ENCODE results near the gene MAP7.

The MAP7 gene

DNA sequence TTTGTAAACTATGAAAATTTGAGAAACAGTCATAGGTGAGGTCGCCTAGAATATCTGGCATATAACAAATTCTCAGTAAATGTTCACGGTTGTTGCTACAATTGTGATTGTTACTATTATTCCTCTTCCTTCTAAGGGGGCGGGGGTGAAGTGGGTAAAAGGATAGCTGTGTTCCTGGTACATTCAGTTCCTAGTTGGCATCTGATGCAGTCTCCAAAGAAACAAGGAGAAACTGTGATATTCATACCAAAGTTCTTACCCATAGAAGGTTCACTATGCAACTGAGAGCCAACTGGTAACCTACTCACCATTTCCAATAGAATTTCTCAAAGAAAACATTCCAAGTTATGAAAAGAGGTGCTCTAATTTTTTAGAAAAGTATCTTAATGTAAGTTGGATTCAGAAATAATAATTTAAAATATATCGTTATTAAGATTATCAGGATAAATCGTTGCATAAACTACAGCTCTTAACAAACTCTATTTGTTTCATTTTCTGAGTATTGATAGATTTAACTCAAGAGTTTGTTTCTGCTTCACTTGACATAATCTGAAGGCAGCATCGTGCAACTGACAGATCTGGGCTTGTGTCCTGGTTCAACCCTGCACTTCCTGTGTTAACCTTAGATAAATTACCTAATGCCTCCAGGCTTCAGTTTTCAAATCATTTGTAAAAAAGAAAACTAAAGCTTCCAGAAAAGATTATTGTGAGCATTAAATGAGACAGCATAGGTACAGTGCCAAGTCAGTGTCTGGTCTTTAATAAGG is 13.3 kb upstream of the MAP7 start:
- no peak for DNase-seq

DNA sequence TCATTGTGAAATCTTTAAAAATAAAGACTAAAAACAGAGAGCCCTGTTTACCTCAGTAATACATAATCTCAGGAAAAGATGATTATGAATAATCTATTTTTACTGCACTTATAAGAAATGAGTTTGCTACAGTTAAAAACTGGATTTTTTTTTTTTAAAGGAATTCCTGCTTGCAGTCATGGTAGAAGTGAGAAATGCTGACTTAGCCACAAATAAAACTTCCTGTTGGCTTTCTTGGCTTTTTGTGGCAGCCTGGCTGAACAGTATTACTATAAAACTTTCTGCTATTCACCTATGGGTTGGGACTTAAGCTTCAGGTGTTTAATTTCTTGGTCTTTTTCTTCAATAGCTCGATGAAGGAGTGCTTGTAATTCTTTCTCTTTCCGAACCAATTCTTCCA is 12.0 kb upstream of the MAP7 start:
- no peak for DNase-seq

DNA sequence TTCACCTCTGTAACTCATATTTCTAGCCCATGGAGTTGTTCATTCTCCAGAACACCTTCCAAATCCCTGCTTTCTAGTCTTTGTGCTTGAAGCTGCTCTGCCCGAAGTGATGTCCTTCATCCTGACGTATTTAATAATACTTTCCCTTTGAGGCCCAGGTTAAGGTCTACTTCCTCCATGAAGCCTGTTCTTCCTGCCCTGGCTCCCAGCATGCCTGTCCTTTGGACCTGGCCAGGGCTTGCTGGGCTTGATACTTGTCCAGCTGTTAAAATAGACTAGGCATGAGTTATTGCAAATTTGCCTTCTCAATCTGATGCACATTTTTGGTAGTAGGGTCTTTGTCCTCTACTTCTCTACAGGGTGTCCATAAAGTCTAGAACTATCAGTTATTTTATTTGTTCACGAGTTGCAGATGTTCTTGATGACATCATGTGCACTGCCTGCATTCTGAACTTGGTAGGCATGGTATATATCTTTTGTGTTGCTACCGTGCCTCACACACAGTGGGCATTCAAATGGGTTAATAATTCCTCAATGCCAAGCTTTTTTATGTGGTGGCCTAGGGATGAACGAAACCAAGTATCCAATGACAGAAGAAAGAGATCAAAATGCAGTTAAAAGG is 3.1 kb upstream of the MAP7 start:
- no peak for DNase-seq

GRCh38 chr6:136552054-136552453 is 1.8 kb upstream of the MAP7 start:
- no peak for DNase-seq

- DNase-seq: no peak
These were observed 881 bp upstream of the MAP7 start for GRCh38 chr6:136551103-136551502.

GRCh38 chr6:136550045-136550329 is 235 bp downstream of the MAP7 start:
- no peak for DNase-seq

- no peak for DNase-seq
These were observed 750 bp downstream of the MAP7 start for GRCh38 chr6:136549300-136550044.

DNA sequence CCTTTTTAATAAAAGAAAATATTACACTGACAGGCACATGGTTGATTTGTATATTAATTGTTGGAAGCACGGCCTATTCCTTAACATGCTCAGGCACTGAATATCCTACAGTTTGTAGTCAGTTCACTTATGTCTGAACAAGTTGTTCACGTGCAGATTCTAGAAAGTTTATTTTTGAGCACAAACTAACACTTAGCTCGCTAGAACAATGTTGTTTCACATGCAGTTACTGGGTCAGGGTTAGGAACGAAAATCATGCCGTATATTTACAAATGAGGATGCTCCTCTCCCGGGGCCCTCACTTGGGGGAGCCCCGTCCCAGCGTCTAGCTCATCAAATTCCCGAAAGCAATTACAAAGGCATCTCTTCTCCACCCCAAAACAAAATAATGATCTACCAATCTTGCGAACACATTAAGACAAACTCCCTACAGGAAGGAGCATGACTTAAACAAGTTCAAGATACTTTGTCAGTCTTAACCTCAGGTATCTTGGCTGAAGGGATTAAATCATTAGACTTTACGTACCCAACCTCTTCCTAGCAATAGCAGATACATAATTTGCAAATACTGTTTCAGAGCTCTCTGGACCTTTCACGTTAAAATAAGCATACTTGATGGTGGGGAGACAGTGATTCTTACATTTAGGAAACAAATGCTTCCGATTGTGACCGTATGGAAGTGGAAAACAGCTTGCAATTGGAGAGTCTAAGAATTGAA is 1.5 kb downstream of the MAP7 start:
- DNase-seq: no peak

DNA sequence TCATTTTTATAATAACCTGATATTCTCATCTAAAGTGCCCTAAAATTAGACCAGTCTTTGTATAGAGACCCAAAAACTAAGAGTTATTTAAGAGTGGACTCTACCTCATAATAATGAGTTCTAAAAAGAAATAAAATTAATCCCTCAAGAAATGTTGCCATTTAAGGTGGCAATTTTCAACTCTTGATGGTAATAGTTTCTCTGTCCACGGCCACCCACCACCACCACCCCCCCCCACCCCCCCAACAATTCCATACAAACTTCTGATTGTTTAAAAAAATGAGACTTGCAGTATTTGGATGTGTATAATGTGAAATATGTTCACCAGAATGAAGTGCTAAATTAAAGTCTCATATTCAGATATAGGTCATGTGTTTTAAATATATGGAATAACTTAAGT is 2.4 kb downstream of the MAP7 start:
- no peak for DNase-seq

GRCh38 chr6:136547336-136547735 is 2.9 kb downstream of the MAP7 start:
- no peak for DNase-seq

GRCh38 chr6:136546331-136546730 is 3.9 kb downstream of the MAP7 start:
- DNase-seq: no peak

DNA sequence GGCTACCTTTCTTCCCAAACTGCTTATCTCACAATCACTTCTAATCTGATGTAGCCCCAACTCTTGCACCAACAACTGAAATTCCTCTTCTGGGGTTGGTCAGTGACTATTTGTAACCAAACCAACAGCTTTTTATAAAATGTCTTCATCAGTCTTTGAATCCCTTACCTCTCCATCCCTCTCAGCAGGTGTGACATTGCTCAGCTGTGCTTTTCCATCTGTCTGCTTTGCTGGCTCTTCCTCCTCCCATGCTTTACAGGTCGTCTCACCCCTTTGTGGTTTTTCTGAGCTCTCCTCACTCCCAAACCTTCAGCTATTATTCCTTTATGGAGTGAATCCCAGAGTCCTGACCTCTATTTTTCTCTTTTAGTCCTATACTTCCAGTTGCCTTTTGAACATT is 5.9 kb downstream of the MAP7 start:
- no peak for DNase-seq

DNA sequence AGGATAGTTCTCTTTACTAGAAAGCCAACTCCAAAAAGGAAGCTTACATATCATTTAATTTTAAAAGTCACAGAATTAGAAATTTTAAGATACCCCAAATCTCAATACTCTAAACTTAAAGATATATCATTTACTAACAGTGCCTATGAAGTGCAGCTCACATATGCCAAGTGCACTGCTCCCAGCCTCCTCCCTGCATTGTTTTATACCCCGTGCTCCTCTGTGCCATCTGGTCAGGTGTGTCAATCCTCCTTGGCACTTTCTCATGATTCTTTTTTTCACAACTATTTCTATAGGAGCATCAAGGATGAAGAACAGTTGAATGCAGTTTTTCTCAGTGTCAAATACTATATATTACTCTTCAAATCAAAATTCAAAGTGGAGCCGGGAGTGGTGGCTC is 8.8 kb downstream of the MAP7 start:
- DNase-seq: no peak

GRCh38 chr6:136539967-136540652 is 10.1 kb downstream of the MAP7 start:
- no peak for DNase-seq

- no peak for DNase-seq
These were observed 11.4 kb downstream of the MAP7 start for GRCh38 chr6:136538836-136539235.

- DNase-seq: no peak
These were observed 14.2 kb downstream of the MAP7 start for GRCh38 chr6:136535880-136536650.

DNA sequence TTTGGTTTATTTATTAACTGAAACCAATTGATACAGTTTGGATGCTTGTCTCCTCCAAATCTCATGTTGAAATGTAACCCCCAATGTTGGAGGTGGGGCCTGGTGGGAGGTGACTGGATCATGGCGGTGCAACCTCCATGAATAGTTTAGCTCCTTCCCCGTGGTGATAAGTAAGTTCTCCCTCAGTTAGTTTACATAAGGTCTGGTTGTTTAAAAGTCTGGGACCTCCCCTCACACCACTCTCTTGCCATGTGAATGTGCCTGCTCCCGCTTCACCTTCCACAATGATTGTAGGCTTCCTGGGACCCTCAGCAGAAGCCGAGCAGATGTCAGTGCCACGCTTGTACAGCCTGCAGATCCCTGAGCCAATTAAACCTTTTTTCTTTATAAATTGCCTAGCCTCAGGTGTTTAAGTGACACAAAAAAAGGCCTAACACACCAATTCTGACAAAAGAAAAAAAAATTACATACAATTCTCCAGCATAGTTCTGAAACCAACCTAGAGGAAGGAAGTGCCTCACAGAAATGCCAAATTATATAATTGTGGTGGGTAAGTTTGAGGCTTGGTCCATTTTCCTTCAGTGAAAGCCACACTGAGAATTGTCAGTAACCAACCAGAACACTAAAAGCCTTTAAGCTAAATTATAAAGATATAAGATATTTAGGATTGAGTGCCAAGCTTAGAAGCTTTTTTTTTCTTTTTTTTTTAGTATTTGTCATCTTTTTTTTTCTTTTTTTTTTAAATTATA is 15.0 kb downstream of the MAP7 start:
- no peak for DNase-seq

DNA sequence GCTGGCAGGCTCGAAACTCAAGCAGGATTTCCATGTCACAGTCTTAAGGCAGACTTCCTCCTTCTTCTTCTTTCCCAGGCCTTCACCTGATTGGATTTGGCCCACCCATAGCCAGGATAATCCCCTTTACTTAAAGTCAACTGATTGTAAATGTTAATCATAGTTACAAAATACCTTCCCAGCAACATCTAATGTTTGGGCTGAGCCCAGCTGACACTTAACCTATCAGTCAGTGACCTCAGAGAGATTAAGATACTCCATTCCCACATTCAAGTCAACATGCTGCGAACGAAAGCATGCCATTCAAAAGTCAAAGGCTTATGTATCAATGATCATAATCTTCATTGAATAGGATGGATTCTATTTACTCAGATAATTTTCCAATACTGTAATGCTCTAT is 16.0 kb downstream of the MAP7 start:
- DNase-seq: no peak

- DNase-seq: no peak
These were observed 16.7 kb downstream of the MAP7 start for GRCh38 chr6:136533487-136533886.

- no peak for DNase-seq
These were observed 18.2 kb downstream of the MAP7 start for GRCh38 chr6:136532030-136532429.

DNA sequence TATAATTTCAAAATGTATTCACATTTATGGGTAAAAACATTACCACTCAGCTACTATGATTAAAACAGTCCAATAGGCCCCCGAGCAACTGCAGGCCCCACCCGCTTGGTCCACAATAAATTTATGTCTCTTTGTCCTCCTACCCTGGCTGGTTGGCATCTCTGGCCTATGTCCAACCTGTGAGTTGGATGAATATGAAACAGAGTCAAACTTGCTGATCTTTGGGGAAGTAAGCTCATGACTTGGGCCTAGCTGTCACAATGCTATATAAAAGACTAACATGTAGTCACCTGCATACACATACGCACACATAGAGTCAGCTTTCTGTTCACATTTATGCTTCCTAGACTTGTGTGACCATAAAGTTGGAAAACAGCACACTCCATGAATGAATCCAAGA is 20.5 kb downstream of the MAP7 start:
- DNase-seq: no peak

DNA sequence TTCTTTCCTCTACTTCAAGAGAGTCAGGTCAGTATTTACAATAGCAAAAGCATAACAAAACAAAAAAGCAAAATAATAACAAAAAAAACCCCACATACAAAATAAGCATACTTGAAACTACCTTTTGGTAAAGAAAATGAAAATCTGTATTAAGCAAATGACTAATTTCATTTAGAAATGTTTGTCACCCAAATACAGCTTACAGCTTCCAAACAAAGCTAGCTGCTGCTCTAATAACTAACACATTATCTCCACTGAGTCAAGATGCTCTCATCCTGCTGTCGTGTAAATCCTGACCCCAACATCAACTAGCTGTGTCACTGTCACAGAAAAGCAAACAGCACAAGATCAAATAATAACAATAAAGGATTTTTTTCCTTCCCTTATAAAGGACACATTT is 21.7 kb downstream of the MAP7 start:
- DNase-seq: no peak
